Testis (tissue), 2 donors: ENCODE results near the gene EXOSC10.

Source experiments
- POLR2A ChIP-seq: fragments of 450-650 bp; IDR thresholded peaks from one replicate; pipeline ENCODE4 v1.6.1; 2017; ENCODE audit warnings: antibody characterized with exemption, mild to moderate bottlenecking, moderate library complexity
- TF ChIP-seq, protein P1 (sequence below), 3 experiments: fragments of 450-650 bp in 2 of 3; fragments of 200-600 bp in 1 of 3; sonication (generic) in 1 of 3; IDR thresholded peaks; one replicate each; pipeline ENCODE4 v1.5.1; 2016 to 2019; ENCODE audit warnings: antibody characterized with exemption in 3 of 3, mild to moderate bottlenecking in 2 of 3, moderate library complexity in 1 of 3

DNA sequence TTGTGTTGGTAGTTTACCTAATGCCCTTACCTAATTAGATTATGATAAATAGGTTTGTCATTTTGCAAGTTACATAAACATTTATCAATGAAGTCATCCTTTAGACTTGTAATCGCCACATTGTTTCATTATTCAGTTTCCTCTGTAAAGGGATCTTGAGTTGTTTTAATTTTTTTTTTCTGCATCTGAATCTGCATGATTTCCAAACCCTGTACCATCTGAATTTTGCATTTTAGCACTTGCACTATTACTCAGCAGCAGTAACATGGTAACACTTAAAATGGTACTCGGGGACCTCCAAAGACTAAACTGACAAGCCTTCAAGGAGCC lies 74.8 kb downstream of the EXOSC10 start:
- TF ChIP-seq POLR2A: no peak
- TF ChIP-seq, protein P1, sequence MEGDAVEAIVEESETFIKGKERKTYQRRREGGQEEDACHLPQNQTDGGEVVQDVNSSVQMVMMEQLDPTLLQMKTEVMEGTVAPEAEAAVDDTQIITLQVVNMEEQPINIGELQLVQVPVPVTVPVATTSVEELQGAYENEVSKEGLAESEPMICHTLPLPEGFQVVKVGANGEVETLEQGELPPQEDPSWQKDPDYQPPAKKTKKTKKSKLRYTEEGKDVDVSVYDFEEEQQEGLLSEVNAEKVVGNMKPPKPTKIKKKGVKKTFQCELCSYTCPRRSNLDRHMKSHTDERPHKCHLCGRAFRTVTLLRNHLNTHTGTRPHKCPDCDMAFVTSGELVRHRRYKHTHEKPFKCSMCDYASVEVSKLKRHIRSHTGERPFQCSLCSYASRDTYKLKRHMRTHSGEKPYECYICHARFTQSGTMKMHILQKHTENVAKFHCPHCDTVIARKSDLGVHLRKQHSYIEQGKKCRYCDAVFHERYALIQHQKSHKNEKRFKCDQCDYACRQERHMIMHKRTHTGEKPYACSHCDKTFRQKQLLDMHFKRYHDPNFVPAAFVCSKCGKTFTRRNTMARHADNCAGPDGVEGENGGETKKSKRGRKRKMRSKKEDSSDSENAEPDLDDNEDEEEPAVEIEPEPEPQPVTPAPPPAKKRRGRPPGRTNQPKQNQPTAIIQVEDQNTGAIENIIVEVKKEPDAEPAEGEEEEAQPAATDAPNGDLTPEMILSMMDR (IDR thresholded peaks at IDR 0.05): no peak
